ENCODE measurements around the gene DEDD.

Gene DEDD

GRCh38 chr1:161159087-161159912 lies 26.8 kb upstream of the DEDD start, which contains the start of gene USP21:
Gene USP21 (plus strand): TSS chr1:161159500. CDS start chr1:161160641, 1,141 bp downstream.
- TF ChIP-seq NFIC (IDR thresholded peaks at IDR 0.05) (no peak), CREB1 (IDR thresholded peaks at IDR 0.05; ENCODE audit: low read depth) (no peak), TAF1 (IDR thresholded peaks at IDR 0.05; ENCODE audit: low read depth) (peak; percentile 100), ZBTB7A (IDR thresholded peaks at IDR 0.05; ENCODE audit: low read depth) (no peak), REST (IDR thresholded peaks at IDR 0.05; ENCODE audit: low read depth) (no peak), CEBPB (IDR thresholded peaks at IDR 0.05) (no peak), EGR1 (IDR thresholded peaks at IDR 0.05) (no peak), MAX (IDR thresholded peaks at IDR 0.05) (peak; percentile 12), YY1 (IDR thresholded peaks at IDR 0.05; ENCODE audit: low read depth) (peak; percentile 97), TEAD4 (IDR thresholded peaks at IDR 0.05) (no peak), USF1 (IDR thresholded peaks at IDR 0.05) (no peak), FOXM1 (IDR thresholded peaks at IDR 0.05; ENCODE audit: borderline replicate concordance, low read depth) (no peak), RAD21 (IDR thresholded peaks at IDR 0.05; ENCODE audit: low read depth) (no peak), EP300 (IDR thresholded peaks at IDR 0.05; ENCODE audit: borderline replicate concordance) (0 out of 2 replicates have a peak, but pooled peaks have one; percentile 22), TCF12 (IDR thresholded peaks at IDR 0.05; ENCODE audit: low read depth) (peak; percentile 62)

- TF ChIP-seq TEAD4 (IDR thresholded peaks at IDR 0.05): no peak
- no peak for TF ChIP-seq NFIC (IDR thresholded peaks at IDR 0.05)
- TF ChIP-seq CREB1 (IDR thresholded peaks at IDR 0.05; ENCODE audit: low read depth): no peak
- TF ChIP-seq YY1 (IDR thresholded peaks at IDR 0.05; ENCODE audit: low read depth): no peak
These were observed 26.0 kb upstream of the DEDD start for GRCh38 chr1:161158316-161159010.

- TF ChIP-seq TAF1 (IDR thresholded peaks at IDR 0.05; ENCODE audit: low read depth): no peak
- TF ChIP-seq CREB1 (IDR thresholded peaks at IDR 0.05; ENCODE audit: low read depth): no peak
- no peak for TF ChIP-seq ZBTB7A (IDR thresholded peaks at IDR 0.05; ENCODE audit: low read depth)
- TF ChIP-seq TCF12 (IDR thresholded peaks at IDR 0.05; ENCODE audit: low read depth): no peak
- TF ChIP-seq MAX (IDR thresholded peaks at IDR 0.05): no peak
These were observed 25.4 kb upstream of the DEDD start for GRCh38 chr1:161157867-161158266.

- TF ChIP-seq TCF12 (IDR thresholded peaks at IDR 0.05; ENCODE audit: low read depth) (peak; percentile 53; the same call in 1 of the 2 replicates), YY1 (IDR thresholded peaks at IDR 0.05; ENCODE audit: low read depth) (peak; percentile 100), TEAD4 (IDR thresholded peaks at IDR 0.05) (no peak; the same call in 1 of the 2 replicates), MAX (IDR thresholded peaks at IDR 0.05) (peak; percentile 93), USF1 (IDR thresholded peaks at IDR 0.05) (0 out of 2 replicates have a peak, but pooled peaks have one; percentile 7), EP300 (IDR thresholded peaks at IDR 0.05; ENCODE audit: borderline replicate concordance) (no peak), ZBTB7A (IDR thresholded peaks at IDR 0.05; ENCODE audit: low read depth) (no peak), EGR1 (IDR thresholded peaks at IDR 0.05) (peak; percentile 82), RAD21 (IDR thresholded peaks at IDR 0.05; ENCODE audit: low read depth) (no peak), TAF1 (IDR thresholded peaks at IDR 0.05; ENCODE audit: low read depth) (peak; percentile 95), FOXM1 (IDR thresholded peaks at IDR 0.05; ENCODE audit: borderline replicate concordance, low read depth) (no peak), NFIC (IDR thresholded peaks at IDR 0.05) (no peak; the same call in 1 of the 2 replicates), CREB1 (IDR thresholded peaks at IDR 0.05; ENCODE audit: low read depth) (0 out of 2 replicates have a peak, but pooled peaks have one; percentile 43), CEBPB (IDR thresholded peaks at IDR 0.05) (no peak), REST (IDR thresholded peaks at IDR 0.05; ENCODE audit: low read depth) (no peak)
These were observed 21.3 kb upstream of the DEDD start, which contains the start of gene UFC1 for GRCh38 chr1:161153682-161154337. Gene UFC1 (plus strand): TSS chr1:161153978. CDS start chr1:161153998, 20 bp downstream.

Data from Ishikawa (cell line).